PFSK-1 (cell line): ENCODE results near the gene YBX3.

Experiments used
- POLR2AphosphoS5 ChIP-seq: IDR thresholded peaks from 2 replicates; pipeline ENCODE4 v1.6.1; 2012; ENCODE audit warnings: low read depth, mild to moderate bottlenecking, control low read depth, low read length, moderate library complexity
- TAF1 ChIP-seq: IDR thresholded peaks from 2 replicates; pipeline ENCODE4 v1.6.1; 2012; ENCODE audit warnings: low read length, control low read depth, borderline replicate concordance; ENCODE audit not compliant: insufficient read depth
- TF ChIP-seq, protein P1 (sequence below), 2 experiments: IDR thresholded peaks; 2 replicates each; pipeline versions ENCODE4 v1.6.1 to v1.8.0; 2011 to 2012; ENCODE audit warnings: low read depth in 2 of 2, low read length in 2 of 2, control low read depth in 1 of 2, inconsistent platforms in 1 of 2, mild to moderate bottlenecking in 1 of 2, moderate library complexity in 1 of 2; ENCODE audit not compliant: insufficient read depth in 1 of 2

DNA sequence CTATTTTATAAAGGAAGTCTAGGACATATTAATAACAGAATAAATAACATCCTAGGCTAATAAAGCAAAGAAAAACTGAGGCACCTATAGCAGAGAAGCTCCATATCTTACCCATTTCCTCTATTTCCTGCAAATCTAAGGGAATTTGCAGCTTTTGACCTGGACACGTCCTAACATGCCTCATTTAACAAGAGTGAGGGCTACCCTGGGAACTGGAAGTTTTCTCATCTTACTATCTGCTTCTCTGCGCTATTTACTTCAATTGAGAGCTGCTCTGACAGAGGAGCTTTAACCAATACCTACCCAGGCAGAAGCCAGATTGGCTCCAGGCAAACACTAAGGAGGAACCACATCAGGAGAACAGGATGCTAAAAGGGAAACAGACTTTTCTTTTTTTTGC is 5.7 kb downstream of the YBX3 start:
- TF ChIP-seq POLR2AphosphoS5 (no peak), TAF1 (no peak)
- TF ChIP-seq, protein P1, sequence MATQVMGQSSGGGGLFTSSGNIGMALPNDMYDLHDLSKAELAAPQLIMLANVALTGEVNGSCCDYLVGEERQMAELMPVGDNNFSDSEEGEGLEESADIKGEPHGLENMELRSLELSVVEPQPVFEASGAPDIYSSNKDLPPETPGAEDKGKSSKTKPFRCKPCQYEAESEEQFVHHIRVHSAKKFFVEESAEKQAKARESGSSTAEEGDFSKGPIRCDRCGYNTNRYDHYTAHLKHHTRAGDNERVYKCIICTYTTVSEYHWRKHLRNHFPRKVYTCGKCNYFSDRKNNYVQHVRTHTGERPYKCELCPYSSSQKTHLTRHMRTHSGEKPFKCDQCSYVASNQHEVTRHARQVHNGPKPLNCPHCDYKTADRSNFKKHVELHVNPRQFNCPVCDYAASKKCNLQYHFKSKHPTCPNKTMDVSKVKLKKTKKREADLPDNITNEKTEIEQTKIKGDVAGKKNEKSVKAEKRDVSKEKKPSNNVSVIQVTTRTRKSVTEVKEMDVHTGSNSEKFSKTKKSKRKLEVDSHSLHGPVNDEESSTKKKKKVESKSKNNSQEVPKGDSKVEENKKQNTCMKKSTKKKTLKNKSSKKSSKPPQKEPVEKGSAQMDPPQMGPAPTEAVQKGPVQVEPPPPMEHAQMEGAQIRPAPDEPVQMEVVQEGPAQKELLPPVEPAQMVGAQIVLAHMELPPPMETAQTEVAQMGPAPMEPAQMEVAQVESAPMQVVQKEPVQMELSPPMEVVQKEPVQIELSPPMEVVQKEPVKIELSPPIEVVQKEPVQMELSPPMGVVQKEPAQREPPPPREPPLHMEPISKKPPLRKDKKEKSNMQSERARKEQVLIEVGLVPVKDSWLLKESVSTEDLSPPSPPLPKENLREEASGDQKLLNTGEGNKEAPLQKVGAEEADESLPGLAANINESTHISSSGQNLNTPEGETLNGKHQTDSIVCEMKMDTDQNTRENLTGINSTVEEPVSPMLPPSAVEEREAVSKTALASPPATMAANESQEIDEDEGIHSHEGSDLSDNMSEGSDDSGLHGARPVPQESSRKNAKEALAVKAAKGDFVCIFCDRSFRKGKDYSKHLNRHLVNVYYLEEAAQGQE (IDR thresholded peaks at IDR 0.05; ENCODE audit: insufficient read depth in 1 of 2, low read depth in 2 of 2, low read length in 2 of 2), result no peak
